HCT116 (cell line): Measurements from ENCODE around the gene ANKRD55. TPM values are rescaled to one million over a fixed set of nuclear protein-coding genes. Genes with fewer than 3 reads are reported as not detected.

ENCODE experiments used
- ATAC-seq: fragments of 200-7000 bp; cut with Tn5 transposase; 2 replicates; pipeline ENCODE4 v1.9.1; 2020; ENCODE audit warnings: mild to moderate bottlenecking, moderate library complexity
- BruUV-seq: library from RNA; stranded (reverse); fragments of 400-500 nt; replicated peaks from 2 replicates; lab custom pipeline; 2021; lab: Mats Ljungman, UMichigan
- CTCF ChIA-PET: fragments of 300-600 bp; sonication (Branson Sonifier 250); formaldehyde crosslinking; loops from one replicate; lab custom pipeline; 2021; ENCODE audit warnings: antibody characterized with exemption; lab: Charles Lee
- POLR2A ChIA-PET: fragments of 300-600, 350-600 bp; sonication (Branson Sonifier 250); formaldehyde crosslinking; loops from one replicate; lab custom pipeline; 2021; ENCODE audit warnings: antibody characterized with exemption; lab: Charles Lee
- RAD21 ChIA-PET, 2 experiments: fragments of 300-600 bp; sonication (Branson Sonifier 250); formaldehyde crosslinking; loops; one replicate each; lab custom pipeline; 2023; ENCODE audit warnings: low total read pairs in 2 of 2; ENCODE audit not compliant: uncharacterized antibody in 2 of 2, unreplicated experiment in 2 of 2, low non-redundant PET in 1 of 2; lab: Charles Lee
- DNase-seq: peaks from one replicate; pipeline ENCODE4 v3.0.0-alpha.2; 2010; ENCODE audit warnings: low read depth, low spot score
- H2AFZ ChIP-seq: fragments of 200-600 bp; shearing (Covaris generic), sonication (generic); 2 replicates; pipeline ENCODE4 v1.6.1; 2017; ENCODE audit warnings: low read depth, mixed run types, mixed read lengths, antibody characterized with exemption, low read length; ENCODE audit not compliant: poor library complexity, severe bottlenecking
- H3K27ac ChIP-seq: 2 replicates; pipeline ENCODE4 v1.5.1; 2012; ENCODE audit warnings: low read depth, low read length
- H3K27me3 ChIP-seq: fragments of 200-600 bp; sonication (generic); 2 replicates; pipeline ENCODE4 v1.6.1; 2016; ENCODE audit warnings: mixed run types, low read length, mixed read lengths; ENCODE audit not compliant: insufficient read depth
- H3K36me3 ChIP-seq, 2 experiments: fragments of 200-500 bp in 1 of 2; fragments of 200-600 bp in 1 of 2; sonication (Bioruptor generic) in 1 of 2; sonication (generic) in 1 of 2; 2 replicates each; pipeline versions ENCODE4 v1.5.1 to v1.6.1; 2014 to 2016; ENCODE audit warnings: low read length in 2 of 2, inconsistent platforms in 1 of 2, mixed read lengths in 1 of 2, mixed run types in 1 of 2; ENCODE audit not compliant: insufficient read depth in 2 of 2, control insufficient read depth in 1 of 2
- H3K4me1 ChIP-seq, 2 experiments: fragments of 200-600 bp in 1 of 2; sonication (generic) in 1 of 2; 2 replicates each; pipeline versions ENCODE4 v1.5.1 to v1.6.1; 2012 to 2017; ENCODE audit warnings: low read length in 2 of 2, inconsistent platforms in 1 of 2, mild to moderate bottlenecking in 1 of 2, mixed read lengths in 1 of 2, mixed run types in 1 of 2, moderate library complexity in 1 of 2; ENCODE audit not compliant: insufficient read depth in 2 of 2, control insufficient read depth in 1 of 2
- H3K4me2 ChIP-seq: fragments of 200-600 bp; sonication (generic); 2 replicates; pipeline ENCODE4 v1.6.1; 2017; ENCODE audit warnings: mixed run types, low read length, mixed read lengths
- H3K4me3 ChIP-seq, 2 experiments: fragments of 200-600 bp in 1 of 2; sonication (generic) in 1 of 2; replicated peaks in 1 of 2; 2 replicates each; pipeline ENCODE4 v1.5.1; 2011 to 2016; ENCODE audit warnings: low read length in 2 of 2, control low read depth in 1 of 2, low read depth in 1 of 2, mild to moderate bottlenecking in 1 of 2, mixed read lengths in 1 of 2, mixed run types in 1 of 2
- H3K79me2 ChIP-seq: fragments of 200-600 bp; sonication (generic); 2 replicates; pipeline ENCODE4 v1.6.1; 2017; ENCODE audit warnings: mild to moderate bottlenecking, mixed run types, low read length, moderate library complexity, mixed read lengths; ENCODE audit not compliant: insufficient read depth
- H3K9ac ChIP-seq: fragments of 200-600 bp; sonication (generic); 2 replicates; pipeline ENCODE4 v1.6.1; 2016; ENCODE audit warnings: low read length, mixed read lengths
- H3K9me2 ChIP-seq: fragments of 200-600 bp; sonication (generic), shearing (Covaris generic); 2 replicates; pipeline ENCODE4 v1.6.1; 2017; ENCODE audit warnings: mixed run types, mild to moderate bottlenecking, moderate library complexity; ENCODE audit not compliant: insufficient read depth
- H3K9me3 ChIP-seq, 2 experiments: fragments of 200-500 bp in 1 of 2; fragments of 200-600 bp in 1 of 2; sonication (Bioruptor generic) in 1 of 2; sonication (generic) in 1 of 2; 2 replicates each; pipeline ENCODE4 v1.6.1; 2014 to 2017; ENCODE audit warnings: low read length in 2 of 2, mixed read lengths in 2 of 2, inconsistent platforms in 1 of 2, low read depth in 1 of 2, mild to moderate bottlenecking in 1 of 2, mixed run types in 1 of 2, moderate library complexity in 1 of 2; ENCODE audit not compliant: control insufficient read depth in 1 of 2, insufficient read depth in 1 of 2
- H4K20me1 ChIP-seq: fragments of 200-600 bp; sonication (generic), shearing (Covaris generic); 2 replicates; pipeline ENCODE4 v1.6.1; 2017; ENCODE audit warnings: mixed run types, mild to moderate bottlenecking, moderate library complexity; ENCODE audit not compliant: insufficient read depth
- ELF1 ChIP-seq: IDR thresholded peaks from 2 replicates; pipeline ENCODE4 v1.6.1; 2012; ENCODE audit warnings: low read depth, borderline replicate concordance
- EZH2 ChIP-seq: fragments of 200-600 bp; sonication (generic); IDR thresholded peaks from 2 replicates; pipeline ENCODE4 v1.6.1; 2017; ENCODE audit warnings: antibody characterized with exemption, mixed run types
- EZH2phosphoT487 ChIP-seq: fragments of 200-600 bp; IDR thresholded peaks from 2 replicates; pipeline ENCODE4 v1.6.1; 2018; ENCODE audit warnings: antibody characterized with exemption, borderline replicate concordance
- JUND ChIP-seq: IDR thresholded peaks from 2 replicates; pipeline ENCODE4 v1.6.1; 2012
- RAD21 ChIP-seq: IDR thresholded peaks from 2 replicates; pipeline ENCODE4 v1.6.1; 2012; ENCODE audit warnings: low read depth, mild to moderate bottlenecking
- SIN3A ChIP-seq: IDR thresholded peaks from 2 replicates; pipeline ENCODE4 v1.6.1; 2012; ENCODE audit warnings: low read depth
- intact Hi-C: fragments of 100-400 bp; cut with micrococcal nuclease; formaldehyde crosslinking; loops from 2 replicates; pipeline ENCODE4 v1.10.0; 2022
- total RNA-seq: library from RNA; stranded (reverse); gene quantifications from one replicate; pipeline ENCODE4 v1.2.1, GENCODE V29; 2021; ENCODE audit not compliant: unreplicated experiment
- TF ChIP-seq, protein P1 (sequence below): IDR thresholded peaks from 2 replicates; pipeline ENCODE4 v1.6.1; 2012

ANKRD55 gene
- total RNA-seq, 1 experiment from 2014 or later, result not detected

DNA sequence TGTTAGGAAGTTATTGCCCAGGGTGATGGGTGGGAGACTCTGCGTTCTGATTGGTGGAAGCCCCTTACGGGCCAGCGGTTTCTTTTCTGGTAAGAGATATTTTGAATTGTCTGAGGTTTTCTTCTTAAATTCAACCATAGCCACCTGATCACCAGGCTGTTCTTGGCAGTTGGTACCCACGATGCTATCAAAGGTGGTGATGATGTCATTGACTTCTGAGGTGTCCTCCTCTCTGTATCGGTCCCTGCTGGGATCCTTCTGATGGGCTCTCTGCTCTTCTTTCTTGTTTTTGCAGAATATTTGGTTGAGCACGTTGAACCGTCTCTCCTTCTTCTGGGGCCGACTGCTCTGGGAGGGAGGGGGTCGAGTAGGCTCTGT lies 121.7 kb downstream of the ANKRD55 start:
- H4K20me1 ChIP-seq, result no peaks in the 10 kb centered on the region
- H3K9me3 ChIP-seq, result no peaks in the 10 kb centered on the region
- ChIA-PET POLR2A (no interaction called here), RAD21 (no interaction called here), CTCF (no interaction called here)
- ATAC-seq (no peak), DNase-seq (no peak)
- TF ChIP-seq EZH2phosphoT487, result no peak
- no peak for TF ChIP-seq JUND
- H2AFZ ChIP-seq, result no peak overlapping the region
- no peaks in the 10 kb centered on the region for H3K27me3 ChIP-seq
- no peak overlapping the region for H3K4me2 ChIP-seq
- H3K9ac ChIP-seq, result no peak overlapping the region
- H3K4me1 ChIP-seq, result no peaks in the 10 kb centered on the region
- H3K4me3 ChIP-seq, result no peak overlapping the region
- H3K27ac ChIP-seq, result no peak overlapping the region
- intact Hi-C loops, result no loop called here
- no peaks in the 10 kb centered on the region for H3K79me2 ChIP-seq
- no peaks in the 10 kb centered on the region for H3K36me3 ChIP-seq
- H3K9me2 ChIP-seq, result no peaks in the 10 kb centered on the region
- no TSS peak for BruUV-seq

DNA sequence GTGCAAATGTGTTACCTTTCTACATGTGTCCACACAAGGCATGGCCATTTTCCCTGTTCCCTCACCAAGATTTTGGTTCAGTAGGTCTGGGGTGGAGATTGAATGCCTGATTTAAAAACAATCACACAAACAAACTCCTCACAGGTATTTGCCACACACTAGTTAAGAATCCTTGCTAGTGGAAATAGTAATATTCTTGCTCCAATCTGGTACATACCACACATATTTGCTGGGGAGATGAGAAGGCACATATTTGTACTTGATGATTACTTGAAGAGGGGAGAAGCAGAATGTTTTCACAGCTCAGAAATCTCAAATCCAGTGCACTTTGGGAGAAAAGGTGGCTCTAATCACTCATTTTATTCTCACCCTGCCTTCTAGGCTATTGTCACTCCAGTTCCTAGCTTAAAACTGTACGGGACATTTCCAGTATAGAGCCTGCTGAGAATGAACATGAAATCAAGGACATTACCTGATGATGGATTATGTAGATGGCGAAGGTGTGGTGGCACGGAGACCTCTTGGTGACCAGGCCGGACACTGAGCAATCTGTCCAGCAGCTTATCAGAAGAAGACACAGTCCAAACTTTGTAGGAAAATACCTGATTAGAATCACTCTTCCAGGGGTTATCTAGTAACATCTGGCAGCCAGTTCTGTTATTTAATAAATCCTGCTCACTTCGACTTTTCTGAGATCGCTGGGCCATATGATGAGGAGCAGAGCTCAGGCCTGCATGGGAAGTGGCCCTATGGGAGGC lies 122.3 kb downstream of the ANKRD55 start:
- Histone ChIP-seq H3K36me3 (no peaks in the 10 kb centered on the region), H3K79me2 (no peaks in the 10 kb centered on the region), H3K27ac (no peak overlapping the region), H3K27me3 (no peaks in the 10 kb centered on the region), H3K4me2 (no peak overlapping the region), H3K4me3 (no peak overlapping the region), H3K9me3 (no peaks in the 10 kb centered on the region), H3K9me2 (no peaks in the 10 kb centered on the region), H4K20me1 (no peaks in the 10 kb centered on the region), H2AFZ (no peak overlapping the region), H3K4me1 (no peaks in the 10 kb centered on the region), H3K9ac (no peak overlapping the region)
- ChIA-PET CTCF (no interaction called here), POLR2A (no interaction called here), RAD21 (no interaction called here)
- BruUV-seq, result no TSS peak
- TF ChIP-seq EZH2phosphoT487 (no peak), RAD21 (no peak), SIN3A (no peak), EZH2 (no peak), JUND (no peak), ELF1 (no peak)
- TF ChIP-seq, protein P1, sequence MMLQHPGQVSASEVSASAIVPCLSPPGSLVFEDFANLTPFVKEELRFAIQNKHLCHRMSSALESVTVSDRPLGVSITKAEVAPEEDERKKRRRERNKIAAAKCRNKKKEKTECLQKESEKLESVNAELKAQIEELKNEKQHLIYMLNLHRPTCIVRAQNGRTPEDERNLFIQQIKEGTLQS, result no peak
- intact Hi-C loops, result no loop called here
- ATAC-seq, result no peak
- no peak for DNase-seq
